HEK293 (cell line): ENCODE results near the gene LRFN2.

Experiments
- ZBTB8A ChIP-seq: fragments of 450-650 bp; formaldehyde crosslinking; IDR thresholded peaks from 2 replicates; pipeline ENCODE4 v1.5.1; 2016; ENCODE audit warnings: missing biosample characterization, missing genetic modification characterization
- ZNF155 ChIP-seq: fragments of 450-650 bp; formaldehyde crosslinking; IDR thresholded peaks from 2 replicates; pipeline ENCODE4 v1.5.1; 2016; ENCODE audit warnings: missing biosample characterization, missing genetic modification characterization
- ZNF600 ChIP-seq: fragments of 450-650 bp; formaldehyde crosslinking; IDR thresholded peaks from 2 replicates; pipeline ENCODE4 v1.5.1; 2016; ENCODE audit warnings: missing biosample characterization, missing genetic modification characterization
- ZNF626 ChIP-seq: fragments of 450-650 bp; sonication (Bioruptor Pico); formaldehyde crosslinking; IDR thresholded peaks from 2 replicates; pipeline ENCODE4 v1.5.1; 2018; ENCODE audit warnings: missing biosample characterization, missing genetic modification characterization, inconsistent platforms
- TF ChIP-seq, protein P1 (sequence below): fragments of 450-650 bp; formaldehyde crosslinking; IDR thresholded peaks from 2 replicates; pipeline ENCODE4 v1.5.1; 2016; ENCODE audit warnings: missing biosample characterization, missing genetic modification characterization
- TF ChIP-seq, protein P2 (sequence below): fragments of 450-650 bp; formaldehyde crosslinking; IDR thresholded peaks from 2 replicates; pipeline ENCODE4 v1.5.1; 2016; ENCODE audit warnings: missing biosample characterization, missing genetic modification characterization, low read depth

GRCh38 chr6:40559056-40559455 is 28.1 kb downstream of the LRFN2 start:
- TF ChIP-seq ZNF155 (tag by site-specific recombination), result no peak
- TF ChIP-seq ZBTB8A (tag by site-specific recombination), result no peak
- TF ChIP-seq, protein P1, sequence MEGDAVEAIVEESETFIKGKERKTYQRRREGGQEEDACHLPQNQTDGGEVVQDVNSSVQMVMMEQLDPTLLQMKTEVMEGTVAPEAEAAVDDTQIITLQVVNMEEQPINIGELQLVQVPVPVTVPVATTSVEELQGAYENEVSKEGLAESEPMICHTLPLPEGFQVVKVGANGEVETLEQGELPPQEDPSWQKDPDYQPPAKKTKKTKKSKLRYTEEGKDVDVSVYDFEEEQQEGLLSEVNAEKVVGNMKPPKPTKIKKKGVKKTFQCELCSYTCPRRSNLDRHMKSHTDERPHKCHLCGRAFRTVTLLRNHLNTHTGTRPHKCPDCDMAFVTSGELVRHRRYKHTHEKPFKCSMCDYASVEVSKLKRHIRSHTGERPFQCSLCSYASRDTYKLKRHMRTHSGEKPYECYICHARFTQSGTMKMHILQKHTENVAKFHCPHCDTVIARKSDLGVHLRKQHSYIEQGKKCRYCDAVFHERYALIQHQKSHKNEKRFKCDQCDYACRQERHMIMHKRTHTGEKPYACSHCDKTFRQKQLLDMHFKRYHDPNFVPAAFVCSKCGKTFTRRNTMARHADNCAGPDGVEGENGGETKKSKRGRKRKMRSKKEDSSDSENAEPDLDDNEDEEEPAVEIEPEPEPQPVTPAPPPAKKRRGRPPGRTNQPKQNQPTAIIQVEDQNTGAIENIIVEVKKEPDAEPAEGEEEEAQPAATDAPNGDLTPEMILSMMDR (tag by site-specific recombination), result no peak
- no peak for TF ChIP-seq ZNF600 (tag by site-specific recombination)
- TF ChIP-seq, protein P2, sequence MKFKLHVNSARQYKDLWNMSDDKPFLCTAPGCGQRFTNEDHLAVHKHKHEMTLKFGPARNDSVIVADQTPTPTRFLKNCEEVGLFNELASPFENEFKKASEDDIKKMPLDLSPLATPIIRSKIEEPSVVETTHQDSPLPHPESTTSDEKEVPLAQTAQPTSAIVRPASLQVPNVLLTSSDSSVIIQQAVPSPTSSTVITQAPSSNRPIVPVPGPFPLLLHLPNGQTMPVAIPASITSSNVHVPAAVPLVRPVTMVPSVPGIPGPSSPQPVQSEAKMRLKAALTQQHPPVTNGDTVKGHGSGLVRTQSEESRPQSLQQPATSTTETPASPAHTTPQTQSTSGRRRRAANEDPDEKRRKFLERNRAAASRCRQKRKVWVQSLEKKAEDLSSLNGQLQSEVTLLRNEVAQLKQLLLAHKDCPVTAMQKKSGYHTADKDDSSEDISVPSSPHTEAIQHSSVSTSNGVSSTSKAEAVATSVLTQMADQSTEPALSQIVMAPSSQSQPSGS (tag by site-specific recombination), result no peak
- TF ChIP-seq ZNF626, result no peak
